GM21619 (cell line): ENCODE data around the gene OR6C1.
"Not testable (repeated sequence)": the region's sequence is repeated elsewhere in the genome, so short reads cannot be mapped to it uniquely, and the experiment has no call there.

Experiments
- ATAC-seq: cut with Tn5 transposase; IDR thresholded peaks from one replicate; pipeline ENCODE4 v1.9.1; 2021; ENCODE audit not compliant: unreplicated experiment

OR6C1 gene

GRCh38 chr12:55314043-55314442, at the start of gene OR6C1:
OR6C1 (plus strand) TSS chr12:55314343; CDS start chr12:55320600, 6,257 bp downstream.
- ATAC-seq = no peak

GRCh38 chr12:55280991-55281390, 33.2 kb upstream of the OR6C1 start:
- ATAC-seq = no peak

GRCh38 chr12:55289999-55290398, 24.1 kb upstream of the OR6C1 start:
- no peak for ATAC-seq

GRCh38 chr12:55296469-55296868, 17.7 kb upstream of the OR6C1 start, which contains the start of gene OR6C6:
OR6C6 (minus strand) TSS chr12:55296569; CDS start chr12:55295232, 1,337 bp downstream.
- no peak for ATAC-seq

GRCh38 chr12:55320201-55320600, 6.1 kb downstream of the OR6C1 start:
- ATAC-seq = no peak

- ATAC-seq = not testable (repeated sequence)
Measured at GRCh38 chr12:55325801-55326200, 11.7 kb downstream of the OR6C1 start.

GRCh38 chr12:55330446-55330845, 16.3 kb downstream of the OR6C1 start, which contains the start of gene OR6C3:
OR6C3 (plus strand) TSS chr12:55330746; CDS start chr12:55331701, 955 bp downstream.
- no peak for ATAC-seq

- ATAC-seq = no peak
Measured at GRCh38 chr12:55336002-55336401, 21.9 kb downstream of the OR6C1 start.

- not testable (repeated sequence) for ATAC-seq
Measured at GRCh38 chr12:55355338-55355737, 41.2 kb downstream of the OR6C1 start.

- ATAC-seq = no peak
Measured at GRCh38 chr12:55362675-55363074, 48.5 kb downstream of the OR6C1 start, which contains the start of gene OR6C75. OR6C75 (plus strand) TSS chr12:55362975; CDS start chr12:55365111, 2,136 bp downstream.

GRCh38 chr12:55365086-55365485, 50.9 kb downstream of the OR6C1 start:
- ATAC-seq = no peak
